Type B pancreatic cell (in vitro differentiated cells): Measurements from ENCODE around the gene DPCD. TPM values are rescaled to one million over a fixed set of nuclear protein-coding genes. Genes with fewer than 3 reads are reported as not detected.
"Not testable (repeated sequence)": the region's sequence is repeated elsewhere in the genome, so short reads cannot be mapped to it uniquely, and the experiment has no call there.

Source experiments
- DNase-seq: peaks from one replicate; pipeline ENCODE4 v3.0.0; 2021; ENCODE audit warnings: mixed read lengths; ENCODE audit not compliant: unreplicated experiment; ENCODE audit errors: extremely low spot score
- H3K27ac Mint-ChIP-seq: 2 replicates; pipeline ENCODE4 v1.8.0; 2021; ENCODE audit warnings: mild to moderate bottlenecking, mixed read lengths
- H3K27me3 Mint-ChIP-seq: 2 replicates; pipeline ENCODE4 v1.8.0; 2021; ENCODE audit warnings: mixed read lengths
- H3K36me3 Mint-ChIP-seq: 2 replicates; pipeline ENCODE4 v1.8.0; 2021; ENCODE audit warnings: mixed read lengths
- H3K4me1 Mint-ChIP-seq: one replicate; pipeline ENCODE4 v1.8.0; 2021; ENCODE audit warnings: mixed read lengths; ENCODE audit not compliant: unreplicated experiment
- H3K4me3 Mint-ChIP-seq: 2 replicates; pipeline ENCODE4 v1.8.0; 2021; ENCODE audit warnings: mild to moderate bottlenecking, mixed read lengths
- H3K9me3 Mint-ChIP-seq: 2 replicates; pipeline ENCODE4 v1.8.0; 2021; ENCODE audit warnings: mixed read lengths
- CTCF ChIP-seq: fragments of 200-600 bp; sonication (generic); conservative IDR thresholded peaks from 2 replicates; pipeline ENCODE4 v1.5.0; 2021; ENCODE audit warnings: antibody characterized with exemption, mild to moderate bottlenecking
- total RNA-seq: library from RNA; stranded (reverse); gene quantifications from 2 replicates; pipeline ENCODE4 v1.2.1, GENCODE V29; 2021; ENCODE audit warnings: low replicate concordance

DPCD gene
- total RNA-seq, 1 donor from 2014 or later, result 32.3 TPM

DNA sequence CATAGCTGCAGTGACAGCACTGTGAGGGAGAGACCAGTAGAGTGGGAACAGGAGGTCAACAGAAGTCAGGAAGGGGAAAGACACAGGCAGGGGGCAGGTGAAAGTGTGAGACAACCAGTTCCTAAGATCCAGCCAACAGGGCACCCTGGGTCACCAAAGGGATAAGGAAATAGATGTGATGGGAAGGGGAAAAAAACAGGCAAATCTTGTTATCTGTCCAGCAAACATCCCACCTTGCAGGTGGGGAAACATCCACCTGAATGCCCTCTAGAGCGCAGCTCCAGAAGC lies 42.5 kb downstream of the DPCD start:
- Mint-ChIP-seq H3K36me3 (peaks cover 16% of the 10 kb centered on the region), H3K27ac (no peak overlapping the region), H3K4me3 (no peak overlapping the region), H3K4me1 (peaks cover 4% of the 10 kb centered on the region), H3K27me3 (no peaks in the 10 kb centered on the region), H3K9me3 (no peaks in the 10 kb centered on the region)
- no peak for DNase-seq
- no peak for TF ChIP-seq CTCF

DNA sequence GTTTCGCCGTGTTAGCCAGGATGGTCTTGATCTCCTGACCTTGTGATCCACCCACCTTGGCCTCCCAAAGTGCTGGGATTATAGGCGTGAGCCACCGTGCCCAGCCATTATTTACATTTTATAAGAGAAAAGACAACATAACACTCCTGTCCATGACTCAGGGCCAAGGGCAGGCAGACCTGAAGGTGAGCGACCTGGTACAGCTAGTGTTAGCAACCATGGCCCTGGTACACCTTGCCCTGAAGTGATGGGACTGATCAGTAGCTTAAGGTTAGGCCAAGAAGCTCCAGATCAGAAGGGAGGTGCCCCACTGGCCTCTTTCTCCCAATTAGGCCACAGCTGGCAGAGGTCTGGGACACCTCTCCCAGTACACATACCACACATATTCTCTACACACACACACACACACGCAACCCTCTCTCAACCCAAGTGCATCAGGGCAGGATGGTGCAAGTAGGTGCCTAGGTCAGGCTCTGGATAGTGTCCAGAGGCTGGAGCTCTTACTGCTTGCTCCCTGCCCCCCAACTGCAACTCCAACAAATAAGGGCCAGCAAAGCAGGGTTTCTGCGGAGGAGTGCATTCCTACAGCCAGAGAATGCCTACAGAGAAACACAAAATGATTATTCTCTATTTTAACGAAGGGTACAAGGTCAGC lies 43.8 kb downstream of the DPCD start:
- no peak for TF ChIP-seq CTCF
- no peak for DNase-seq

DNA sequence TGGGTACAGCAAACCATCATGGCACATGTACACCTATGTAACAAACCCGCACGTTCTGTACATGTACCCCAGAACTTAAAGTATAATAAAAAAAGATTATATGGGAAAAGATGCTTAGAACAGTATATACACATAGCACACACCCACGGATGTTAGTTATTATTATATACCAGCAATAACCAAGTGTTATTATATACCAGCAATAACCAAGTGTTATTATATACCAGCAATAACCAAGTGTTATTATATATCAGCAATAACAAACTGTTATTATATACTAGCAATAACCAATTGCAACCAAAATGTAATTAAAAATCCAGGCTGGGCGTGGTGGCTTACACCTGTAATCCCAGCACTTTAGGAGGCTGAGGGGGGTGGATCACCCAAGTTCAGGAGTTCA lies 45.4 kb downstream of the DPCD start:
- not testable (repeated sequence) for DNase-seq, H3K4me3 Mint-ChIP-seq, H3K27ac Mint-ChIP-seq, H3K27me3 Mint-ChIP-seq, H3K9me3 Mint-ChIP-seq, H3K4me1 Mint-ChIP-seq
- peaks cover 24% of the 10 kb centered on the region for H3K36me3 Mint-ChIP-seq

More for the DNA sequence above, 43.8 kb downstream of the DPCD start:
- H3K27me3 Mint-ChIP-seq, result no peaks in the 10 kb centered on the region
- no peak overlapping the region for H3K27ac Mint-ChIP-seq
- H3K36me3 Mint-ChIP-seq, result peaks cover 16% of the 10 kb centered on the region
- H3K4me3 Mint-ChIP-seq, result no peak overlapping the region
- H3K4me1 Mint-ChIP-seq, result peaks cover 4% of the 10 kb centered on the region
- no peaks in the 10 kb centered on the region for H3K9me3 Mint-ChIP-seq

DNA sequence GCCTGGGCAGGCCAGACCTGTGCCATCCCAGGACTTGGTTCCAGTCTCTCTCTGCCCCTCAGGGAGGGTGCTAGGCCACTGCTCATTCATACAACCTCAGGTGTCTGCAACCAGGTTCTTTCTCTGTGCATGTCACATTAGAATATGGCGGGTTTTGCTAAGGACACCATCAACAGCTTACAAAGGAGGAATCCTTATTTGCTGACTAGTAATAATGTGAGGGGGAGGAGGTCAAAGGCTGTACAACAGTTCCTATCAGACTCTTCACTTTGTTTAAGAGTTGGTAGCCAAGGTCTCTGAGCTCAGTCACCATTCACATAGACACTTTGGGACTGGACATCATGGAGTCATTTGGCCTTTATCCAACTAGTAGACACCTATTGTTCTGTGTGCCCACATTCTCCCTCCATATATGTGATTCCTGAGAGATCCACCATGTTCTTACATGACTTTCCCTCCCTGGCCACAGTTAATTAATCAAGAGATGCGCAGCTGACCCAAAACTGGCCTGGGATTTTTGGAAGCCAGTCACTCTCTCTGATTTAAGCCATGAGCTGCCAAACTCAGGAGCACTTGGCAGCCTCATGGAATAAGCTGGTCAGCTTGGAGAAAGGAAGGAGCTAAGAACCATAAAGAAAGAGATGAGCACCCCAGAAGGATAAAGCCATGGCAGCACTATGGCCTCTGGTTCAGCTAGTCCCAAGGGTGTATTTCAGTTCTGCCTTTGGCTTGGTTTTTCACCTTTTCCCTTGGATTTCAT lies 51.2 kb downstream of the DPCD start:
- TF ChIP-seq CTCF, result no peak
- H3K36me3 Mint-ChIP-seq, result peaks cover 16% of the 10 kb centered on the region
- H3K4me3 Mint-ChIP-seq, result no peak overlapping the region
- H3K27me3 Mint-ChIP-seq, result no peaks in the 10 kb centered on the region
- no peak for DNase-seq
- no peaks in the 10 kb centered on the region for H3K9me3 Mint-ChIP-seq
- H3K4me1 Mint-ChIP-seq, result no peaks in the 10 kb centered on the region
- H3K27ac Mint-ChIP-seq, result no peak overlapping the region

GRCh38 chr10:101643546-101643945 lies 55.4 kb downstream of the DPCD start:
- no peak overlapping the region for H3K27ac Mint-ChIP-seq
- no peaks in the 10 kb centered on the region for H3K9me3 Mint-ChIP-seq
- no peak for TF ChIP-seq CTCF
- DNase-seq, result no peak
- no peaks in the 10 kb centered on the region for H3K4me1 Mint-ChIP-seq
- H3K27me3 Mint-ChIP-seq, result no peaks in the 10 kb centered on the region
- no peak overlapping the region for H3K4me3 Mint-ChIP-seq
- H3K36me3 Mint-ChIP-seq, result peaks cover 10% of the 10 kb centered on the region

GRCh38 chr10:101644002-101644401 lies 55.9 kb downstream of the DPCD start:
- no peaks in the 10 kb centered on the region for H3K27me3 Mint-ChIP-seq
- H3K36me3 Mint-ChIP-seq, result peaks cover 10% of the 10 kb centered on the region
- TF ChIP-seq CTCF, result no peak

More at GRCh38 chr10:101644002-101644401, 55.9 kb downstream of the DPCD start:
- H3K27ac Mint-ChIP-seq, result no peak overlapping the region
- H3K9me3 Mint-ChIP-seq, result no peaks in the 10 kb centered on the region
- H3K4me3 Mint-ChIP-seq, result no peak overlapping the region
- DNase-seq, result no peak
- no peaks in the 10 kb centered on the region for H3K4me1 Mint-ChIP-seq
